OCI-LY7 (cell line): Measurements from ENCODE around the gene ARHGEF16.

Experiments
- CTCF ChIP-seq: fragments of 200-600 bp; sonication (generic); conservative IDR thresholded peaks from 2 replicates; pipeline ENCODE4 v1.5.1; 2014; ENCODE audit warnings: mild to moderate bottlenecking, antibody characterized with exemption, low read length, moderate library complexity, mixed read lengths
- EZH2phosphoT487 ChIP-seq: fragments of 200-600 bp; sonication (generic); IDR thresholded peaks from 2 replicates; pipeline ENCODE4 v1.6.1; 2018; ENCODE audit warnings: low read depth, borderline replicate concordance, mild to moderate bottlenecking, mixed run types, antibody characterized with exemption, low read length, moderate library complexity, mixed read lengths

GRCh38 chr1:3439346-3440299 lies 14.8 kb upstream of the ARHGEF16 start:
- TF ChIP-seq CTCF (no peak), EZH2phosphoT487 (no peak)
